ENCODE results near the gene C1QTNF3. TPM values are rescaled to one million over a fixed set of nuclear protein-coding genes. Genes with fewer than 3 reads are reported as not detected.

Gene C1QTNF3
- total RNA-seq, 1 donor, result 2.2 TPM

- Histone ChIP-seq H3K4me1 (ENCODE audit: insufficient read depth, low read length) (peaks cover 17% of the 10 kb centered on the region), H3K36me3 (ENCODE audit: insufficient read depth, low read length) (peaks cover 19% of the 10 kb centered on the region), H3K27me3 (ENCODE audit: insufficient read depth, low read length) (no peaks in the 10 kb centered on the region), H3K27ac (ENCODE audit: low read depth, low read length) (no peak overlapping the region), H4K20me1 (ENCODE audit: insufficient read depth, low read length) (no peaks in the 10 kb centered on the region), H3K79me2 (ENCODE audit: insufficient read depth, low read length) (no peaks in the 10 kb centered on the region), H3K4me3 (ENCODE audit: insufficient read depth, low read length) (no peak overlapping the region), H3K9me3 (ENCODE audit: low read depth, low read length) (no peaks in the 10 kb centered on the region), H2AFZ (ENCODE audit: low read length) (no peak overlapping the region), H3K4me2 (ENCODE audit: insufficient read depth, low read length) (no peak overlapping the region)
- DNase-seq (ENCODE audit: insufficient read length, low spot score, missing footprints), result no peak
- TF ChIP-seq, protein P1, sequence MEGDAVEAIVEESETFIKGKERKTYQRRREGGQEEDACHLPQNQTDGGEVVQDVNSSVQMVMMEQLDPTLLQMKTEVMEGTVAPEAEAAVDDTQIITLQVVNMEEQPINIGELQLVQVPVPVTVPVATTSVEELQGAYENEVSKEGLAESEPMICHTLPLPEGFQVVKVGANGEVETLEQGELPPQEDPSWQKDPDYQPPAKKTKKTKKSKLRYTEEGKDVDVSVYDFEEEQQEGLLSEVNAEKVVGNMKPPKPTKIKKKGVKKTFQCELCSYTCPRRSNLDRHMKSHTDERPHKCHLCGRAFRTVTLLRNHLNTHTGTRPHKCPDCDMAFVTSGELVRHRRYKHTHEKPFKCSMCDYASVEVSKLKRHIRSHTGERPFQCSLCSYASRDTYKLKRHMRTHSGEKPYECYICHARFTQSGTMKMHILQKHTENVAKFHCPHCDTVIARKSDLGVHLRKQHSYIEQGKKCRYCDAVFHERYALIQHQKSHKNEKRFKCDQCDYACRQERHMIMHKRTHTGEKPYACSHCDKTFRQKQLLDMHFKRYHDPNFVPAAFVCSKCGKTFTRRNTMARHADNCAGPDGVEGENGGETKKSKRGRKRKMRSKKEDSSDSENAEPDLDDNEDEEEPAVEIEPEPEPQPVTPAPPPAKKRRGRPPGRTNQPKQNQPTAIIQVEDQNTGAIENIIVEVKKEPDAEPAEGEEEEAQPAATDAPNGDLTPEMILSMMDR (IDR thresholded peaks at IDR 0.05; ENCODE audit: extremely low read depth, low read depth, low read length), result no peak
These were observed 58.8 kb downstream of the C1QTNF3 start for GRCh38 chr5:33984178-33984577.

GRCh38 chr5:33981408-33982162 is 61.4 kb downstream of the C1QTNF3 start:
- no peak overlapping the region for H3K4me2 ChIP-seq (ENCODE audit: insufficient read depth, low read length)
- no peaks in the 10 kb centered on the region for H4K20me1 ChIP-seq (ENCODE audit: insufficient read depth, low read length)
- H3K4me1 ChIP-seq (ENCODE audit: insufficient read depth, low read length), result peaks cover 17% of the 10 kb centered on the region
- TF ChIP-seq, protein P1 (IDR thresholded peaks at IDR 0.05; ENCODE audit: extremely low read depth, low read depth, low read length), result no peak
- DNase-seq (ENCODE audit: insufficient read length, low spot score, missing footprints), result peak; percentile 31
- no peaks in the 10 kb centered on the region for H3K79me2 ChIP-seq (ENCODE audit: insufficient read depth, low read length)
- H3K4me3 ChIP-seq (ENCODE audit: insufficient read depth, low read length), result no peak overlapping the region
- no peaks in the 10 kb centered on the region for H3K27me3 ChIP-seq (ENCODE audit: insufficient read depth, low read length)
- H3K36me3 ChIP-seq (ENCODE audit: insufficient read depth, low read length), result no peaks in the 10 kb centered on the region
- no peak overlapping the region for H3K27ac ChIP-seq (ENCODE audit: low read depth, low read length)
- H3K9me3 ChIP-seq (ENCODE audit: low read depth, low read length), result no peaks in the 10 kb centered on the region
- H2AFZ ChIP-seq (ENCODE audit: low read length), result no peak overlapping the region

- no peaks in the 10 kb centered on the region for H3K79me2 ChIP-seq (ENCODE audit: insufficient read depth, low read length)
- H3K4me2 ChIP-seq (ENCODE audit: insufficient read depth, low read length), result no peak overlapping the region
- no peak overlapping the region for H3K4me3 ChIP-seq (ENCODE audit: insufficient read depth, low read length)
- H3K36me3 ChIP-seq (ENCODE audit: insufficient read depth, low read length), result no peaks in the 10 kb centered on the region
- no peaks in the 10 kb centered on the region for H4K20me1 ChIP-seq (ENCODE audit: insufficient read depth, low read length)
- no peak overlapping the region for H2AFZ ChIP-seq (ENCODE audit: low read length)
- no peaks in the 10 kb centered on the region for H3K9me3 ChIP-seq (ENCODE audit: low read depth, low read length)
- H3K27ac ChIP-seq (ENCODE audit: low read depth, low read length), result no peak overlapping the region
- H3K27me3 ChIP-seq (ENCODE audit: insufficient read depth, low read length), result peaks cover 2% of the 10 kb centered on the region
- H3K4me1 ChIP-seq (ENCODE audit: insufficient read depth, low read length), result peaks cover 17% of the 10 kb centered on the region
- TF ChIP-seq, protein P1 (IDR thresholded peaks at IDR 0.05; ENCODE audit: extremely low read depth, low read depth, low read length), result no peak
- no peak for DNase-seq (ENCODE audit: insufficient read length, low spot score, missing footprints)
These were observed 63.0 kb downstream of the C1QTNF3 start for GRCh38 chr5:33980030-33980429.

DNA sequence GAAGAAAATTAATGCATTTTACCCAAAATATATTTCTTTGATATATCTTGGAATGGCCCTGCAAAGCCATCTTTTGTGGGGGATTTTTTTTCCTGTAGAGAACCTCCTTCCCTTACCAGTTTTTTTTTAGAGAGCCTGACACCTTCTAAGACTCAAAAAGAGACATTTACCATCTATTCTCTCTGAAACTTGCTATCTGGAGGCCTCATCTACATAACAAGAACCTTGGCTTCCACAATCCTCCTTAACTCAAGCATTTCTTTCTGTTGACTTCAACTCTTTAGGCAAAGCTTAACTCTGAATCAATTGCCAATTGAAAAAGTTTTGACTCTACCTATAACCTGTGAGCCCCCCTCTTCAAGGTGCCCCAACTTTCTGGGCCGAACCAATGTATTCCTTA is 64.7 kb downstream of the C1QTNF3 start:
- no peak for DNase-seq (ENCODE audit: insufficient read length, low spot score, missing footprints)
- no peaks in the 10 kb centered on the region for H3K36me3 ChIP-seq (ENCODE audit: insufficient read depth, low read length)
- no peak overlapping the region for H3K27ac ChIP-seq (ENCODE audit: low read depth, low read length)
- TF ChIP-seq, protein P1 (IDR thresholded peaks at IDR 0.05; ENCODE audit: extremely low read depth, low read depth, low read length), result no peak
- H4K20me1 ChIP-seq (ENCODE audit: insufficient read depth, low read length), result no peaks in the 10 kb centered on the region
- no peak overlapping the region for H2AFZ ChIP-seq (ENCODE audit: low read length)
- H3K79me2 ChIP-seq (ENCODE audit: insufficient read depth, low read length), result no peaks in the 10 kb centered on the region
- H3K4me3 ChIP-seq (ENCODE audit: insufficient read depth, low read length), result no peak overlapping the region
- H3K4me1 ChIP-seq (ENCODE audit: insufficient read depth, low read length), result peaks cover 10% of the 10 kb centered on the region
- no peaks in the 10 kb centered on the region for H3K9me3 ChIP-seq (ENCODE audit: low read depth, low read length)
- no peak overlapping the region for H3K4me2 ChIP-seq (ENCODE audit: insufficient read depth, low read length)
- H3K27me3 ChIP-seq (ENCODE audit: insufficient read depth, low read length), result peaks cover 2% of the 10 kb centered on the region
